Prostate gland (tissue), 2 donors: ENCODE measurements around the gene EPHA1. TPM values are rescaled to one million over a fixed set of nuclear protein-coding genes. Genes with fewer than 3 reads are reported as not detected.
"Not testable (repeated sequence)": the region's sequence is repeated elsewhere in the genome, so short reads cannot be mapped to it uniquely, and the experiment has no call there.

Experiments
- DNase-seq: peaks from one replicate; pipeline ENCODE4 v3.0.0-alpha.2; 2019; ENCODE audit warnings: low spot score
- H3K27ac ChIP-seq, 2 donors: fragments of 200-600 bp; sonication (generic); 2 replicates each; pipeline ENCODE4 v1.5.1; 2017 to 2019
- H3K27me3 ChIP-seq: fragments of 200-600 bp; sonication (generic); replicated peaks from 2 replicates; pipeline ENCODE4 v1.5.1; 2019; ENCODE audit not compliant: insufficient read depth
- H3K36me3 ChIP-seq, 2 donors: fragments of 200-600 bp; sonication (generic); 1 replicate in 1 of 2; 2 replicates in 1 of 2; pipeline versions ENCODE4 v1.5.1 to v1.8.1; 2017 to 2019
- H3K4me1 ChIP-seq: fragments of 200-600 bp; sonication (generic); replicated peaks from 2 replicates; pipeline ENCODE4 v1.5.1; 2019
- H3K4me3 ChIP-seq, 2 donors: fragments of 200-600 bp; sonication (generic); 2 replicates each; pipeline ENCODE4 v1.5.1; 2017 to 2019
- H3K9me3 ChIP-seq: fragments of 200-600 bp; sonication (generic); 2 replicates; pipeline ENCODE4 v1.5.1; 2017
- CTCF ChIP-seq, 4 experiments: fragments of 200-600 bp in 2 of 4; fragments of 450-650 bp in 2 of 4; sonication (generic) in 2 of 4; IDR thresholded peaks; 1 replicate in 3 of 4; 2 replicates in 1 of 4; pipeline ENCODE4 v1.5.1; 2016 to 2019; ENCODE audit warnings: antibody characterized with exemption in 4 of 4, mild to moderate bottlenecking in 2 of 4, moderate library complexity in 2 of 4
- POLR2A ChIP-seq: fragments of 450-650 bp; IDR thresholded peaks from one replicate; pipeline ENCODE4 v1.6.1; 2016; ENCODE audit warnings: antibody characterized with exemption, mild to moderate bottlenecking
- POLR2AphosphoS5 ChIP-seq: sonication (generic); formaldehyde crosslinking; IDR thresholded peaks from one replicate; pipeline ENCODE4 v1.6.1; 2017; ENCODE audit warnings: antibody characterized with exemption
- WGBS: methylation state at CpG from one replicate; pipeline ENCODE4 v1.1.5; 2018; 5-methylcytosine and 5-hydroxymethylcytosine counted together
- intact Hi-C: fragments of 100-400 bp; cut with DNase I; formaldehyde crosslinking; loops from one replicate; pipeline ENCODE4 v1.14.2; 2022
- total RNA-seq, 2 donors: library from RNA; depleted of rRNA; stranded (reverse); fragments of >200 nt; gene quantifications; one replicate each; pipeline ENCODE4 v1.1.0, GENCODE V29; 2016

EPHA1 gene
- total RNA-seq, 2 donors from 2014 or later = 10.5 to 15.7 TPM

- TF ChIP-seq POLR2A (no peak), CTCF (IDR thresholded peaks at IDR 0.05) (no peak), POLR2AphosphoS5 (no peak)
- Histone ChIP-seq H3K27ac (no peak overlapping the region), H3K9me3 (no peaks in the 10 kb centered on the region), H3K36me3 (no peaks in the 10 kb centered on the region), H3K27me3 (no peaks in the 10 kb centered on the region), H3K4me3 (no peak overlapping the region), H3K4me1 (no peaks in the 10 kb centered on the region)
- WGBS = 84% methylated on average over 4 of the region's 4 CpGs
- intact Hi-C loops = no loop called here
- no peak for DNase-seq
These were observed 25.1 kb upstream of the EPHA1 start for GRCh38 chr7:143433759-143434158.

- 64% methylated on average over 2 of the region's 2 CpGs for WGBS
These were observed 22.5 kb upstream of the EPHA1 start for GRCh38 chr7:143431109-143431508.

GRCh38 chr7:143429770-143430698 lies 21.4 kb upstream of the EPHA1 start:
- no peak for DNase-seq
- intact Hi-C loops = no loop called here

More at GRCh38 chr7:143431109-143431508, 22.5 kb upstream of the EPHA1 start:
- Histone ChIP-seq H3K27me3 (no peaks in the 10 kb centered on the region), H3K4me1 (no peaks in the 10 kb centered on the region), H3K9me3 (no peaks in the 10 kb centered on the region), H3K4me3 (no peak overlapping the region), H3K27ac (no peak overlapping the region), H3K36me3 (no peaks in the 10 kb centered on the region)
- no peak for DNase-seq
- intact Hi-C loops = no loop called here
- TF ChIP-seq POLR2AphosphoS5 (no peak), POLR2A (no peak), CTCF (IDR thresholded peaks at IDR 0.05) (no peak)

GRCh38 chr7:143426479-143427142 lies 18.0 kb upstream of the EPHA1 start:
- DNase-seq = no peak
- no peak overlapping the region for H3K27ac ChIP-seq
- H3K27me3 ChIP-seq = no peaks in the 10 kb centered on the region
- H3K4me1 ChIP-seq = no peaks in the 10 kb centered on the region
- no peak overlapping the region for H3K4me3 ChIP-seq
- H3K36me3 ChIP-seq = no peaks in the 10 kb centered on the region
- H3K9me3 ChIP-seq = no peaks in the 10 kb centered on the region
- 83% methylated on average over 2 of the region's 2 CpGs for WGBS
- intact Hi-C loops = no loop called here
- no peak for TF ChIP-seq POLR2A
- no peak for TF ChIP-seq POLR2AphosphoS5
- TF ChIP-seq CTCF (IDR thresholded peaks at IDR 0.05) = no peak

More at GRCh38 chr7:143429770-143430698, 21.4 kb upstream of the EPHA1 start:
- WGBS = 76% methylated on average over 10 of the region's 10 CpGs
- no peaks in the 10 kb centered on the region for H3K4me1 ChIP-seq
- no peak overlapping the region for H3K27ac ChIP-seq
- H3K36me3 ChIP-seq = no peaks in the 10 kb centered on the region
- TF ChIP-seq POLR2A = no peak
- TF ChIP-seq POLR2AphosphoS5 = no peak
- no peak for TF ChIP-seq CTCF (IDR thresholded peaks at IDR 0.05)
- H3K9me3 ChIP-seq = no peaks in the 10 kb centered on the region
- no peak overlapping the region for H3K4me3 ChIP-seq
- H3K27me3 ChIP-seq = no peaks in the 10 kb centered on the region

- H3K9me3 ChIP-seq, DNase-seq, H3K4me3 ChIP-seq, intact Hi-C loops, H3K27me3 ChIP-seq, H3K27ac ChIP-seq, H3K4me1 ChIP-seq, H3K36me3 ChIP-seq: not testable (repeated sequence)
- WGBS = 96% methylated on average over 32 of the region's 34 CpGs
These were observed 15.8 kb upstream of the EPHA1 start for GRCh38 chr7:143424476-143424875.
